KMS-11 (cell line): Measurements from ENCODE around the gene CLOCK.

ENCODE experiments used
- H2AFZ ChIP-seq: fragments of 200-600 bp; sonication (generic); 2 replicates; pipeline ENCODE4 v1.6.1; 2016; ENCODE audit warnings: antibody characterized with exemption, mixed run types, low read depth
- H3K27ac ChIP-seq: fragments of 200-600 bp; sonication (generic); 2 replicates; pipeline ENCODE4 v1.6.1; 2016; ENCODE audit warnings: mild to moderate bottlenecking, mixed run types
- H3K27me3 ChIP-seq: fragments of 200-600 bp; sonication (generic); 2 replicates; pipeline ENCODE4 v1.6.1; 2017; ENCODE audit warnings: mild to moderate bottlenecking, low read depth, mixed run types, moderate library complexity; ENCODE audit not compliant: insufficient read depth
- H3K36me3 ChIP-seq: fragments of 200-600 bp; sonication (generic); 2 replicates; pipeline ENCODE4 v1.6.1; 2017; ENCODE audit warnings: mild to moderate bottlenecking, mixed run types; ENCODE audit not compliant: insufficient read depth
- H3K4me1 ChIP-seq: fragments of 200-600 bp; sonication (generic); 2 replicates; pipeline ENCODE4 v1.6.1; 2016; ENCODE audit warnings: mild to moderate bottlenecking, low read depth, mixed run types; ENCODE audit not compliant: poor library complexity, severe bottlenecking
- H3K4me2 ChIP-seq: fragments of 200-600 bp; sonication (generic); 2 replicates; pipeline ENCODE4 v1.7.0; 2016; ENCODE audit warnings: mild to moderate bottlenecking, mixed run types
- H3K4me3 ChIP-seq: fragments of 200-600 bp; sonication (generic); IDR thresholded peaks from 2 replicates; pipeline ENCODE4 v1.6.1; 2017; ENCODE audit warnings: low read depth, low read length, mixed read lengths; ENCODE audit not compliant: insufficient read depth
- H3K79me2 ChIP-seq: fragments of 200-600 bp; sonication (generic); 2 replicates; pipeline ENCODE4 v1.6.1; 2016; ENCODE audit warnings: low read depth, mixed run types; ENCODE audit not compliant: insufficient read depth
- H3K9ac ChIP-seq: fragments of 200-600 bp; sonication (generic); 2 replicates; pipeline ENCODE4 v1.6.1; 2016; ENCODE audit warnings: mild to moderate bottlenecking, mixed run types
- H4K20me1 ChIP-seq: fragments of 200-600 bp; sonication (generic); 2 replicates; pipeline ENCODE4 v1.6.1; 2016; ENCODE audit warnings: mild to moderate bottlenecking, mixed run types; ENCODE audit not compliant: insufficient read depth
- CTCF ChIP-seq: fragments of 200-600 bp; sonication (generic); conservative IDR thresholded peaks from 2 replicates; pipeline ENCODE4 v1.6.1; 2017; ENCODE audit warnings: low read depth, mild to moderate bottlenecking, antibody characterized with exemption, low read length, moderate library complexity, mixed read lengths

The CLOCK gene

GRCh38 chr4:55438314-55438713 lies 108.4 kb downstream of the CLOCK start:
- Histone ChIP-seq H4K20me1 (no peaks in the 10 kb centered on the region), H3K9ac (no peak overlapping the region), H3K79me2 (no peaks in the 10 kb centered on the region), H3K27ac (no peak overlapping the region), H3K36me3 (no peaks in the 10 kb centered on the region), H2AFZ (no peak overlapping the region), H3K4me2 (no peak overlapping the region), H3K4me3 (no peak overlapping the region), H3K27me3 (no peaks in the 10 kb centered on the region), H3K4me1 (no peaks in the 10 kb centered on the region)
- no peak for TF ChIP-seq CTCF

DNA sequence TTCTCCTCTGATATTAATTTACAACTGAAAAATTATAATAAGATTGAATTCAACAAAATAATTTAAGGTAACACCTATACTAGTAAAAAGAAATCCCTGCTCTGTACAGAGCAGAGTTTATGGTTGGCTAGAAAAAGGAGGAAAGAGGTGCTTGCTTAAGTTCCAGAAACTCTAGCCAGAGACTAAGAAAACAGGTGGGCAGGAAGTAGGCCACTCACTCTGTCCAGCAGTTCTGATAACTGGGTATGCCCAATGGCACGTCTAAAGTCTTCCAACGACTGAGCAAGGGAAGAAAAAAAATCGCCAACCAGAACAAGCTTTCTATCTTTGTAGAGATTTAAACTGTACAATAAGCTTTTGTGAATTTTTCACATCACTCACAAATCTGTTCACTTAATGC lies 108.9 kb downstream of the CLOCK start:
- Histone ChIP-seq H3K27me3 (no peaks in the 10 kb centered on the region), H3K4me1 (no peaks in the 10 kb centered on the region), H3K36me3 (no peaks in the 10 kb centered on the region), H2AFZ (no peak overlapping the region), H3K4me3 (no peak overlapping the region), H3K79me2 (no peaks in the 10 kb centered on the region), H3K27ac (no peak overlapping the region), H4K20me1 (no peaks in the 10 kb centered on the region), H3K4me2 (no peak overlapping the region), H3K9ac (no peak overlapping the region)
- no peak for TF ChIP-seq CTCF

DNA sequence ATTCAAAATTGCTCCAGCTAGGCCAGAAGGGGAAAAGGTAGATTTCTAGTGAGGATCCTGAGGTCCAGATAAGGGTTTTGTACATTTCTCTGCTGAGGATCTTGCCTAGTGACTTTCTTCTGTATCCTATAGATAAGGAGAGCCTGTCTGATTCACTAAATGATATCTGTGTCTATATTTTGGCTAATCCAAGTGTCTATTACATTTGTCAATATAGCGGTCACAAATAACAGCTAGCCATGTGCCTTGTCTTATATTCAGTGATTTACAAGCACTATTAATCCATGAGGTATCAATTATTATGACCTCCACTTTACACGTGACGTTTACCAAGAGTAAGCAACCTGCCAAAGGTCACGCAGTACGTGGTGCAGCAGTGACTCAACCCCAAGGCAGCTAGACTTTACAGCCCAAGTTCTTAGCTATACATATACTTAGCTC lies 109.3 kb downstream of the CLOCK start:
- TF ChIP-seq CTCF = no peak
- no peak overlapping the region for H3K27ac ChIP-seq
- no peak overlapping the region for H3K4me3 ChIP-seq

GRCh38 chr4:55435141-55435841 lies 111.4 kb downstream of the CLOCK start:
- H3K27ac ChIP-seq = no peak overlapping the region
- H3K4me2 ChIP-seq = no peak overlapping the region
- no peaks in the 10 kb centered on the region for H3K27me3 ChIP-seq
- TF ChIP-seq CTCF = no peak; the same call in 1 of the 2 replicates
- no peak overlapping the region for H3K9ac ChIP-seq
- no peaks in the 10 kb centered on the region for H4K20me1 ChIP-seq
- no peaks in the 10 kb centered on the region for H3K79me2 ChIP-seq
- no peaks in the 10 kb centered on the region for H3K4me1 ChIP-seq
- H3K4me3 ChIP-seq = no peak overlapping the region
- no peak overlapping the region for H2AFZ ChIP-seq
- no peaks in the 10 kb centered on the region for H3K36me3 ChIP-seq

More for the DNA sequence above, 109.3 kb downstream of the CLOCK start:
- H3K4me1 ChIP-seq = no peaks in the 10 kb centered on the region
- no peak overlapping the region for H3K4me2 ChIP-seq
- no peaks in the 10 kb centered on the region for H4K20me1 ChIP-seq
- no peaks in the 10 kb centered on the region for H3K36me3 ChIP-seq
- no peak overlapping the region for H3K9ac ChIP-seq
- no peaks in the 10 kb centered on the region for H3K27me3 ChIP-seq
- no peak overlapping the region for H2AFZ ChIP-seq
- no peaks in the 10 kb centered on the region for H3K79me2 ChIP-seq
